Keratinocyte (primary cell): Measurements from ENCODE around the gene MYO16. TPM values are rescaled to one million over a fixed set of nuclear protein-coding genes. Genes with fewer than 3 reads are reported as not detected.

Experiments
- DNase-seq: peaks from one replicate; pipeline ENCODE4 v3.0.0-alpha.2; 2011; ENCODE audit warnings: low read depth, missing footprints, low spot score
- FAIRE-seq: peaks from 2 replicates; lab custom pipeline; 2011; peaks lifted over from hg19 to GRCh38; lab: Jason Lieb, UNC
- H2AFZ ChIP-seq: 2 replicates; pipeline ENCODE4 v1.6.0; 2012; ENCODE audit warnings: low read length, control low read depth, inconsistent platforms; ENCODE audit not compliant: control insufficient read depth
- H3K27ac ChIP-seq: 2 replicates; pipeline ENCODE4 v1.5.1; 2011; ENCODE audit warnings: low read length; ENCODE audit not compliant: control insufficient read depth, insufficient read depth
- H3K27me3 ChIP-seq: 3 replicates; pipeline ENCODE4 v1.6.0; 2011; ENCODE audit warnings: low read length; ENCODE audit not compliant: control insufficient read depth, insufficient read depth; ENCODE audit errors: extremely low read depth
- H3K36me3 ChIP-seq, 2 experiments: 2 replicates in 1 of 2; 3 replicates in 1 of 2; pipeline ENCODE4 v1.5.1; 2011; ENCODE audit warnings: low read length in 2 of 2, mild to moderate bottlenecking in 1 of 2; ENCODE audit not compliant: control insufficient read depth in 2 of 2, insufficient read depth in 2 of 2; ENCODE audit errors: extremely low read depth in 1 of 2
- H3K4me1 ChIP-seq: 3 replicates; pipeline ENCODE4 v1.5.1; 2011; ENCODE audit warnings: low read length; ENCODE audit not compliant: control insufficient read depth, insufficient read depth; ENCODE audit errors: extremely low read depth
- H3K4me2 ChIP-seq: 3 replicates; pipeline ENCODE4 v1.6.0; 2011; ENCODE audit warnings: low read depth, low read length; ENCODE audit not compliant: control insufficient read depth, insufficient read depth; ENCODE audit errors: extremely low read depth
- H3K4me3 ChIP-seq, 3 experiments: fragments of 200-600 bp in 1 of 3; sonication (generic) in 1 of 3; 2 replicates in 2 of 3; 3 replicates in 1 of 3; pipeline ENCODE4 v1.5.1; 2011 to 2016; ENCODE audit warnings: low read length in 3 of 3, mild to moderate bottlenecking in 3 of 3, control low read depth in 2 of 3, inconsistent platforms in 1 of 3, low read depth in 1 of 3, mixed read lengths in 1 of 3, mixed run types in 1 of 3, moderate library complexity in 1 of 3; ENCODE audit not compliant: control insufficient read depth in 2 of 3, insufficient read depth in 2 of 3; ENCODE audit errors: extremely low read depth in 1 of 3
- H3K79me2 ChIP-seq: 2 replicates; pipeline ENCODE4 v1.6.0; 2012; ENCODE audit warnings: low read length; ENCODE audit not compliant: control insufficient read depth, insufficient read depth
- H3K9ac ChIP-seq: 3 replicates; pipeline ENCODE4 v1.6.0; 2011; ENCODE audit warnings: low read length; ENCODE audit not compliant: control insufficient read depth, insufficient read depth; ENCODE audit errors: extremely low read depth
- H3K9me1 ChIP-seq: 3 replicates; pipeline ENCODE4 v1.6.0; 2011; ENCODE audit warnings: low read length; ENCODE audit not compliant: control insufficient read depth, insufficient read depth; ENCODE audit errors: extremely low read depth
- H3K9me3 ChIP-seq: 2 replicates; pipeline ENCODE4 v1.5.1; 2012; ENCODE audit warnings: low read depth, low read length; ENCODE audit not compliant: control insufficient read depth
- H4K20me1 ChIP-seq: 3 replicates; pipeline ENCODE4 v1.6.0; 2011; ENCODE audit warnings: low read length; ENCODE audit not compliant: control insufficient read depth, insufficient read depth; ENCODE audit errors: extremely low read depth
- EZH2 ChIP-seq: IDR thresholded peaks from one replicate; pipeline ENCODE4 v1.6.1; 2012; ENCODE audit warnings: inconsistent platforms, mild to moderate bottlenecking, low read length, moderate library complexity
- dilution Hi-C: fragments of 300-500 bp; cut with MboI; formaldehyde crosslinking; loops from one replicate; pipeline ENCODE4 v1.7.0; 2020; ENCODE audit warnings: low sequenced_read_pairs; ENCODE audit not compliant: extremely low pct_ligation_motif_present
- polyA plus RNA-seq, 5 experiments: library from polyadenylated mRNA; depleted of rRNA in 3 of 5; stranded (reverse) in 3 of 5; stranded (forward) in 1 of 5; unstranded in 1 of 5; fragments of >200 nt; gene quantifications; 1 replicate in 1 of 5; 2 replicates in 3 of 5; 3 replicates in 1 of 5; pipeline versions ENCODE4 v1.2.1 to v1.2.3, GENCODE V29; 2011 to 2012; ENCODE audit warnings: missing spikeins in 2 of 5, low read depth in 1 of 5, low replicate concordance in 1 of 5
- TF ChIP-seq, protein P1 (sequence below), 3 experiments: IDR thresholded peaks in 1 of 3; conservative IDR thresholded peaks in 1 of 3; optimal IDR thresholded peaks in 1 of 3; 2 replicates in 2 of 3; 3 replicates in 1 of 3; pipeline versions ENCODE3 to v1.5.1; 2011; ENCODE audit warnings: low read length in 3 of 3, mild to moderate bottlenecking in 3 of 3, moderate library complexity in 2 of 3, control low read depth in 1 of 3, inconsistent platforms in 1 of 3; ENCODE audit not compliant: insufficient read depth in 2 of 3; ENCODE audit errors: extremely low read depth in 1 of 3

Gene MYO16
- polyA plus RNA-seq, 1 donor (not counting 4 experiments of a cell fraction or from before 2014, with no cell fraction given): 0.08 TPM

GRCh38 chr13:108963846-108964600 is 334.6 kb downstream of the MYO16 start:
- FAIRE-seq (peak; percentile 89), DNase-seq (peak; percentile 88)
- Histone ChIP-seq H3K4me1 (peaks cover 24% of the 10 kb centered on the region), H3K36me3 (no peaks in the 10 kb centered on the region), H3K9me3 (no peaks in the 10 kb centered on the region), H3K27me3 (no peaks in the 10 kb centered on the region), H3K9ac (no peak overlapping the region), H2AFZ (peak overlapping the region; percentile 33), H4K20me1 (no peaks in the 10 kb centered on the region), H3K79me2 (no peaks in the 10 kb centered on the region), H3K27ac (peak overlapping the region; percentile 82), H3K4me2 (peak overlapping the region; percentile 44), H3K9me1 (no peaks in the 10 kb centered on the region), H3K4me3 (no peak overlapping the region)
- TF ChIP-seq EZH2: no peak
- TF ChIP-seq, protein P1, sequence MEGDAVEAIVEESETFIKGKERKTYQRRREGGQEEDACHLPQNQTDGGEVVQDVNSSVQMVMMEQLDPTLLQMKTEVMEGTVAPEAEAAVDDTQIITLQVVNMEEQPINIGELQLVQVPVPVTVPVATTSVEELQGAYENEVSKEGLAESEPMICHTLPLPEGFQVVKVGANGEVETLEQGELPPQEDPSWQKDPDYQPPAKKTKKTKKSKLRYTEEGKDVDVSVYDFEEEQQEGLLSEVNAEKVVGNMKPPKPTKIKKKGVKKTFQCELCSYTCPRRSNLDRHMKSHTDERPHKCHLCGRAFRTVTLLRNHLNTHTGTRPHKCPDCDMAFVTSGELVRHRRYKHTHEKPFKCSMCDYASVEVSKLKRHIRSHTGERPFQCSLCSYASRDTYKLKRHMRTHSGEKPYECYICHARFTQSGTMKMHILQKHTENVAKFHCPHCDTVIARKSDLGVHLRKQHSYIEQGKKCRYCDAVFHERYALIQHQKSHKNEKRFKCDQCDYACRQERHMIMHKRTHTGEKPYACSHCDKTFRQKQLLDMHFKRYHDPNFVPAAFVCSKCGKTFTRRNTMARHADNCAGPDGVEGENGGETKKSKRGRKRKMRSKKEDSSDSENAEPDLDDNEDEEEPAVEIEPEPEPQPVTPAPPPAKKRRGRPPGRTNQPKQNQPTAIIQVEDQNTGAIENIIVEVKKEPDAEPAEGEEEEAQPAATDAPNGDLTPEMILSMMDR (optimal IDR thresholded peaks at IDR 0.05 in 1 of 3, IDR thresholded peaks at IDR 0.05 in 1 of 3, conservative IDR thresholded peaks at IDR 0.05 in 1 of 3; ENCODE audit: extremely low read depth in 1 of 3, insufficient read depth in 2 of 3, low read length in 3 of 3): no peak
- dilution Hi-C loops: no loop called here

- H4K20me1 ChIP-seq: no peaks in the 10 kb centered on the region
- no peak for TF ChIP-seq EZH2
- TF ChIP-seq, protein P1 (optimal IDR thresholded peaks at IDR 0.05 in 1 of 3, IDR thresholded peaks at IDR 0.05 in 1 of 3, conservative IDR thresholded peaks at IDR 0.05 in 1 of 3; ENCODE audit: extremely low read depth in 1 of 3, insufficient read depth in 2 of 3, low read length in 3 of 3): no peak
- H3K9me1 ChIP-seq: no peaks in the 10 kb centered on the region
- no peak overlapping the region for H3K9ac ChIP-seq
- no peaks in the 10 kb centered on the region for H3K79me2 ChIP-seq
- peak overlapping the region; percentile 33 for H2AFZ ChIP-seq
- H3K4me3 ChIP-seq: peak overlapping the region in 1 of 3 experiments; percentile 32
- peaks cover 24% of the 10 kb centered on the region for H3K4me1 ChIP-seq
- peak overlapping the region; percentile 82 for H3K27ac ChIP-seq
- dilution Hi-C loops: no loop called here
- no peaks in the 10 kb centered on the region for H3K36me3 ChIP-seq
- H3K9me3 ChIP-seq: no peaks in the 10 kb centered on the region
- FAIRE-seq (peak; percentile 23), DNase-seq (no peak)
- peak overlapping the region; percentile 44 for H3K4me2 ChIP-seq
- no peaks in the 10 kb centered on the region for H3K27me3 ChIP-seq
Measured at GRCh38 chr13:108964606-108965005, 335.2 kb downstream of the MYO16 start.
